Measurements from ENCODE around the gene ERCC2.

- TF ChIP-seq CTCF (IDR thresholded peaks at IDR 0.05), result no peak
- TF ChIP-seq EP300 (IDR thresholded peaks at IDR 0.05; ENCODE audit: low read depth), result no peak
- TF ChIP-seq POLR2AphosphoS5 (IDR thresholded peaks at IDR 0.05), result no peak
- no peak for TF ChIP-seq POLR2A (IDR thresholded peaks at IDR 0.05)
These were observed 5.7 kb downstream of the ERCC2 start for GRCh38 chr19:45364696-45365095.

Measured in transverse colon (tissue), 4 donors.